OCI-LY1 (cell line): ENCODE measurements around the gene TYSND1.

ENCODE experiments used
- EZH2 ChIP-seq: fragments of 200-600 bp; sonication (generic), shearing (Covaris generic); IDR thresholded peaks from 2 replicates; pipeline ENCODE4 v1.8.0; 2017; ENCODE audit warnings: borderline replicate concordance, mixed run types, mild to moderate bottlenecking, antibody characterized with exemption, low read length, moderate library complexity, mixed read lengths
- TF ChIP-seq, protein P1 (sequence below): fragments of 200-600 bp; sonication (generic), shearing (Covaris generic); IDR thresholded peaks from 2 replicates; pipeline ENCODE4 v1.5.1; 2017; ENCODE audit warnings: mild to moderate bottlenecking, antibody characterized with exemption, low read length, moderate library complexity, mixed read lengths

- TF ChIP-seq, protein P1, sequence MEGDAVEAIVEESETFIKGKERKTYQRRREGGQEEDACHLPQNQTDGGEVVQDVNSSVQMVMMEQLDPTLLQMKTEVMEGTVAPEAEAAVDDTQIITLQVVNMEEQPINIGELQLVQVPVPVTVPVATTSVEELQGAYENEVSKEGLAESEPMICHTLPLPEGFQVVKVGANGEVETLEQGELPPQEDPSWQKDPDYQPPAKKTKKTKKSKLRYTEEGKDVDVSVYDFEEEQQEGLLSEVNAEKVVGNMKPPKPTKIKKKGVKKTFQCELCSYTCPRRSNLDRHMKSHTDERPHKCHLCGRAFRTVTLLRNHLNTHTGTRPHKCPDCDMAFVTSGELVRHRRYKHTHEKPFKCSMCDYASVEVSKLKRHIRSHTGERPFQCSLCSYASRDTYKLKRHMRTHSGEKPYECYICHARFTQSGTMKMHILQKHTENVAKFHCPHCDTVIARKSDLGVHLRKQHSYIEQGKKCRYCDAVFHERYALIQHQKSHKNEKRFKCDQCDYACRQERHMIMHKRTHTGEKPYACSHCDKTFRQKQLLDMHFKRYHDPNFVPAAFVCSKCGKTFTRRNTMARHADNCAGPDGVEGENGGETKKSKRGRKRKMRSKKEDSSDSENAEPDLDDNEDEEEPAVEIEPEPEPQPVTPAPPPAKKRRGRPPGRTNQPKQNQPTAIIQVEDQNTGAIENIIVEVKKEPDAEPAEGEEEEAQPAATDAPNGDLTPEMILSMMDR = no peak
- no peak for TF ChIP-seq EZH2
Observed at GRCh38 chr10:70131560-70131937, 15.0 kb downstream of the TYSND1 start.
